B cell (primary cell): ENCODE data around the gene TSKU.

Experiments
- CTCF ChIP-seq: fragments of 200-600 bp; IDR thresholded peaks from one replicate; pipeline ENCODE4 v1.8.0; 2022; ENCODE audit warnings: antibody characterized with exemption, mild to moderate bottlenecking
- EZH2 ChIP-seq: IDR thresholded peaks from 2 replicates; pipeline ENCODE4 v1.6.1; 2012; ENCODE audit warnings: borderline replicate concordance, low read depth, mild to moderate bottlenecking, moderate library complexity, low read length; ENCODE audit not compliant: insufficient read depth, poor library complexity, severe bottlenecking

GRCh38 chr11:76820184-76820566 is 37.0 kb downstream of the TSKU start:
- TF ChIP-seq CTCF = no peak
- TF ChIP-seq EZH2 = no peak
